NB4 (cell line): ENCODE results near the gene PPP6C.

ENCODE experiments used
- TF ChIP-seq, protein P1 (sequence below): IDR thresholded peaks from one replicate; pipeline ENCODE4 v1.5.1; 2012; ENCODE audit warnings: low read depth, low read length
- TF ChIP-seq, protein P2 (sequence below): IDR thresholded peaks from 2 replicates; pipeline ENCODE4 v1.6.1; 2011; ENCODE audit warnings: low read depth, low read length

DNA sequence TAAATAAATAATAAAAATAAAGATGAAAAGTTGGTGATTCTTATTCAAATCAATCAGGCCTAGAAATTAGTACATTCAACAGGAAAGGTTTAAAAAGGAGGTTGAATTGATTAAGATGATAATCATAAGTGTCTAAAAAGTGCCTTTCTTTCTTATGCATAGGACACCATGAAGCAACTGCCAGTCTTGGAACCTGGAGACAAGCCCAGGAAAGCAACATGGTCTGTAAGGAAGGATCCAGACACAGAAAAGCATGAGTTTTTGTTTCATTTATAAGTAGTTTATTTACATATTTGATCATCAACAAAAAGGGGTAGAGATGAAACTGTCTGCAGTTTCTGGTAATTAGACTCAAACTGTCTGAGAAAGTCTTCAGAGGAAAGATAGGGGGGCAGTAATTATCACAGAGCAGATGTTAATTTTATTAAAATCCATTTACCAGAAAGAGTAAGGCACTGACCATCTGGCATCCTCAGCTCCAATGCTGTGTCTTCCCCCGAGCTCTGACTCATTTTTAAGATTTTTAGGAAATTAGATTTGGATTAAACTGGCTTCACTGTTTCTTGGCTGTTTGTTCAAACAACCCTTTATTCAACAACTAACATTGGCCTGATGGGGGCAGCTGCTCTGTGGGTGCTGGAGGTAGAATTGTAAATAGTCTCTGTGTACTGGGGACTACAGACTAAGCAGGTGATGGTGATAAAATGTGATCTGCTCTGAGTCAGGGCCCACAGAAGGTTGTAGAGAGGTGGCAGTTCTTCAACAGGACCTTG lies 13.4 kb upstream of the PPP6C start:
- TF ChIP-seq, protein P1, sequence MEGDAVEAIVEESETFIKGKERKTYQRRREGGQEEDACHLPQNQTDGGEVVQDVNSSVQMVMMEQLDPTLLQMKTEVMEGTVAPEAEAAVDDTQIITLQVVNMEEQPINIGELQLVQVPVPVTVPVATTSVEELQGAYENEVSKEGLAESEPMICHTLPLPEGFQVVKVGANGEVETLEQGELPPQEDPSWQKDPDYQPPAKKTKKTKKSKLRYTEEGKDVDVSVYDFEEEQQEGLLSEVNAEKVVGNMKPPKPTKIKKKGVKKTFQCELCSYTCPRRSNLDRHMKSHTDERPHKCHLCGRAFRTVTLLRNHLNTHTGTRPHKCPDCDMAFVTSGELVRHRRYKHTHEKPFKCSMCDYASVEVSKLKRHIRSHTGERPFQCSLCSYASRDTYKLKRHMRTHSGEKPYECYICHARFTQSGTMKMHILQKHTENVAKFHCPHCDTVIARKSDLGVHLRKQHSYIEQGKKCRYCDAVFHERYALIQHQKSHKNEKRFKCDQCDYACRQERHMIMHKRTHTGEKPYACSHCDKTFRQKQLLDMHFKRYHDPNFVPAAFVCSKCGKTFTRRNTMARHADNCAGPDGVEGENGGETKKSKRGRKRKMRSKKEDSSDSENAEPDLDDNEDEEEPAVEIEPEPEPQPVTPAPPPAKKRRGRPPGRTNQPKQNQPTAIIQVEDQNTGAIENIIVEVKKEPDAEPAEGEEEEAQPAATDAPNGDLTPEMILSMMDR: no peak
- TF ChIP-seq, protein P2, sequence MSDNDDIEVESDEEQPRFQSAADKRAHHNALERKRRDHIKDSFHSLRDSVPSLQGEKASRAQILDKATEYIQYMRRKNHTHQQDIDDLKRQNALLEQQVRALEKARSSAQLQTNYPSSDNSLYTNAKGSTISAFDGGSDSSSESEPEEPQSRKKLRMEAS: no peak
